Neural cell (in vitro differentiated cells): ENCODE measurements around the gene PLAGL1. TPM values are rescaled to one million over a fixed set of nuclear protein-coding genes. Genes with fewer than 3 reads are reported as not detected.
A peak's percentile ranks its signal among the peaks of the same experiment; 100 is the strongest.

Source experiments
- H2AFZ ChIP-seq: fragments of 200-600, 300-800 bp; sonication (generic), shearing (Covaris generic); 2 replicates; pipeline ENCODE4 v1.6.0; 2014; ENCODE audit warnings: low read depth, mild to moderate bottlenecking, antibody characterized with exemption, low read length, moderate library complexity
- H3F3A ChIP-seq: fragments of 200-600 bp; shearing (Covaris generic); 2 replicates; pipeline ENCODE4 v1.6.1; 2016; ENCODE audit warnings: mild to moderate bottlenecking, moderate library complexity, mixed read lengths, antibody characterized with exemption, low read length; ENCODE audit not compliant: insufficient read depth, poor library complexity, severe bottlenecking
- H3K27ac ChIP-seq: fragments of 200-600, 300-800 bp; sonication (generic), shearing (Covaris generic); 2 replicates; pipeline ENCODE4 v1.5.1; 2014; ENCODE audit warnings: mild to moderate bottlenecking, low read length, moderate library complexity
- H3K27me3 ChIP-seq: fragments of 300-800, 200-600 bp; sonication (generic), shearing (Covaris generic); 2 replicates; pipeline ENCODE4 v1.6.0; 2014; ENCODE audit warnings: mild to moderate bottlenecking, low read depth, low read length, moderate library complexity; ENCODE audit not compliant: insufficient read depth
- H3K36me3 ChIP-seq: fragments of 300-800, 200-600 bp; sonication (generic), shearing (Covaris generic); 2 replicates; pipeline ENCODE4 v1.5.1; 2014; ENCODE audit warnings: mild to moderate bottlenecking, antibody characterized with exemption, low read length, moderate library complexity; ENCODE audit not compliant: insufficient read depth
- H3K4me2 ChIP-seq: fragments of 300-800, 200-600 bp; sonication (generic), shearing (Covaris generic); 2 replicates; pipeline ENCODE4 v1.6.0; 2014; ENCODE audit warnings: mild to moderate bottlenecking, low read length
- H3K4me3 ChIP-seq: fragments of 300-800, 200-600 bp; sonication (generic), shearing (Covaris generic); 2 replicates; pipeline ENCODE4 v1.5.1; 2014; ENCODE audit warnings: mild to moderate bottlenecking, low read length, moderate library complexity
- H3K79me2 ChIP-seq: fragments of 200-600 bp; shearing (Covaris generic); replicated peaks from 2 replicates; pipeline ENCODE4 v1.6.0; 2014; ENCODE audit warnings: mild to moderate bottlenecking, low read length, moderate library complexity; ENCODE audit not compliant: insufficient read depth
- H3K9ac ChIP-seq: fragments of 300-800, 200-600 bp; sonication (generic), shearing (Covaris generic); 2 replicates; pipeline ENCODE4 v1.6.1; 2016; ENCODE audit warnings: mild to moderate bottlenecking, low read length, mixed read lengths
- H3K9me2 ChIP-seq: fragments of 200-600 bp; shearing (Covaris generic); 2 replicates; pipeline ENCODE4 v1.6.1; 2016; ENCODE audit warnings: mild to moderate bottlenecking, low read length, mixed read lengths; ENCODE audit not compliant: insufficient read depth
- H3K9me3 ChIP-seq: fragments of 200-600, 300-800 bp; sonication (generic), shearing (Covaris generic); 2 replicates; pipeline ENCODE4 v1.6.1; 2016; ENCODE audit warnings: mild to moderate bottlenecking, mixed run types, low read length, moderate library complexity, mixed read lengths
- H4K20me1 ChIP-seq: fragments of 200-600 bp; shearing (Covaris generic); 2 replicates; pipeline ENCODE4 v1.6.1; 2016; ENCODE audit warnings: mild to moderate bottlenecking, mixed run types; ENCODE audit not compliant: insufficient read depth
- EP300 ChIP-seq: fragments of 450-650 bp; conservative IDR thresholded peaks from 2 replicates; pipeline ENCODE4 v1.6.1; 2014; ENCODE audit warnings: antibody characterized with exemption, mild to moderate bottlenecking, moderate library complexity; ENCODE audit not compliant: poor library complexity, severe bottlenecking
- EZH2 ChIP-seq: fragments of 200-600, 300-800 bp; shearing (Covaris generic), sonication (generic); IDR thresholded peaks from 2 replicates; pipeline ENCODE4 v1.6.1; 2014; ENCODE audit warnings: antibody characterized with exemption, low read length, borderline replicate concordance, mild to moderate bottlenecking; ENCODE audit not compliant: insufficient read depth, poor library complexity, severe bottlenecking
- MXI1 ChIP-seq: fragments of 450-650 bp; conservative IDR thresholded peaks from 2 replicates; pipeline ENCODE4 v1.6.1; 2014; ENCODE audit warnings: antibody characterized with exemption, mild to moderate bottlenecking; ENCODE audit not compliant: poor library complexity, severe bottlenecking
- POLR2AphosphoS5 ChIP-seq: IDR thresholded peaks from 2 replicates; pipeline ENCODE4 v1.6.1; 2012
- RAD21 ChIP-seq: fragments of 450-650 bp; conservative IDR thresholded peaks from 2 replicates; pipeline ENCODE4 v1.6.1; 2014; ENCODE audit warnings: antibody characterized with exemption, mild to moderate bottlenecking, moderate library complexity
- SMC3 ChIP-seq: fragments of 450-650 bp; conservative IDR thresholded peaks from 2 replicates; pipeline ENCODE4 v1.6.1; 2014; ENCODE audit warnings: antibody characterized with exemption, mild to moderate bottlenecking, moderate library complexity; ENCODE audit not compliant: poor library complexity
- TAF1 ChIP-seq: IDR thresholded peaks from 2 replicates; pipeline ENCODE4 v1.6.1; 2012; ENCODE audit warnings: low read depth
- polyA plus RNA-seq: library from polyadenylated mRNA; depleted of rRNA; stranded (reverse); fragments of >200 nt; gene quantifications from 2 replicates; pipeline ENCODE4 v1.2.3, GENCODE V29; 2014
- TF ChIP-seq, protein P1 (sequence below): IDR thresholded peaks from 2 replicates; pipeline ENCODE4 v1.6.1; 2012; ENCODE audit warnings: borderline replicate concordance
- TF ChIP-seq, protein P2 (sequence below): fragments of 450-650 bp; IDR thresholded peaks from 2 replicates; pipeline ENCODE4 v1.5.1; 2014; ENCODE audit warnings: antibody characterized with exemption, mild to moderate bottlenecking, moderate library complexity; ENCODE audit not compliant: poor library complexity, severe bottlenecking

Gene PLAGL1
- polyA plus RNA-seq, 1 donor from 2014 or later, result 22.3 TPM

DNA sequence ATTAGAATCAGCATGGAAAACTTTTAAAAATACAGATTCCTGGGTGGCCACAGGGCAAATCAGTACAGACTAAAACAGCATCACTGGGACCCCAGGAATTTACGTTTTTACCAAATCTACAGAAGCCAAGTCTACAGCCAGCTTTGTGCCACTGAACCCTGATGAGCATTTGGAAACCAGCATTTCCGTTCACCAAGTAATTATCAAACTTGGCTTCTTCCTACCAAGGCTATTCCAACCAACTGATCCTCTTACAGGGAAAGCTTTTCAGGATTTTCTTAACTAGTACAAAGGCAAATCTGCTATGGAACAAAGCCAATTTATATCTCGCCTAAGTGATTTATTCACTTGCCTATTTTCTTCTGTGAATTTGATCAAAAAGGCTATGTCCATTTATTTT is 47.0 kb downstream of the PLAGL1 start:
- Histone ChIP-seq H4K20me1 (no peaks in the 10 kb centered on the region), H3K4me3 (no peak overlapping the region), H3K36me3 (no peaks in the 10 kb centered on the region), H2AFZ (no peak overlapping the region), H3K4me2 (no peak overlapping the region), H3K9me2 (no peaks in the 10 kb centered on the region), H3K9ac (no peak overlapping the region), H3F3A (peaks cover 4% of the 10 kb centered on the region), H3K79me2 (no peaks in the 10 kb centered on the region), H3K27ac (peak overlapping the region; percentile 57), H3K9me3 (no peaks in the 10 kb centered on the region), H3K27me3 (no peaks in the 10 kb centered on the region)
- TF ChIP-seq MXI1 (no peak), EZH2 (no peak)
- TF ChIP-seq, protein P1, sequence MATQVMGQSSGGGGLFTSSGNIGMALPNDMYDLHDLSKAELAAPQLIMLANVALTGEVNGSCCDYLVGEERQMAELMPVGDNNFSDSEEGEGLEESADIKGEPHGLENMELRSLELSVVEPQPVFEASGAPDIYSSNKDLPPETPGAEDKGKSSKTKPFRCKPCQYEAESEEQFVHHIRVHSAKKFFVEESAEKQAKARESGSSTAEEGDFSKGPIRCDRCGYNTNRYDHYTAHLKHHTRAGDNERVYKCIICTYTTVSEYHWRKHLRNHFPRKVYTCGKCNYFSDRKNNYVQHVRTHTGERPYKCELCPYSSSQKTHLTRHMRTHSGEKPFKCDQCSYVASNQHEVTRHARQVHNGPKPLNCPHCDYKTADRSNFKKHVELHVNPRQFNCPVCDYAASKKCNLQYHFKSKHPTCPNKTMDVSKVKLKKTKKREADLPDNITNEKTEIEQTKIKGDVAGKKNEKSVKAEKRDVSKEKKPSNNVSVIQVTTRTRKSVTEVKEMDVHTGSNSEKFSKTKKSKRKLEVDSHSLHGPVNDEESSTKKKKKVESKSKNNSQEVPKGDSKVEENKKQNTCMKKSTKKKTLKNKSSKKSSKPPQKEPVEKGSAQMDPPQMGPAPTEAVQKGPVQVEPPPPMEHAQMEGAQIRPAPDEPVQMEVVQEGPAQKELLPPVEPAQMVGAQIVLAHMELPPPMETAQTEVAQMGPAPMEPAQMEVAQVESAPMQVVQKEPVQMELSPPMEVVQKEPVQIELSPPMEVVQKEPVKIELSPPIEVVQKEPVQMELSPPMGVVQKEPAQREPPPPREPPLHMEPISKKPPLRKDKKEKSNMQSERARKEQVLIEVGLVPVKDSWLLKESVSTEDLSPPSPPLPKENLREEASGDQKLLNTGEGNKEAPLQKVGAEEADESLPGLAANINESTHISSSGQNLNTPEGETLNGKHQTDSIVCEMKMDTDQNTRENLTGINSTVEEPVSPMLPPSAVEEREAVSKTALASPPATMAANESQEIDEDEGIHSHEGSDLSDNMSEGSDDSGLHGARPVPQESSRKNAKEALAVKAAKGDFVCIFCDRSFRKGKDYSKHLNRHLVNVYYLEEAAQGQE, result no peak

DNA sequence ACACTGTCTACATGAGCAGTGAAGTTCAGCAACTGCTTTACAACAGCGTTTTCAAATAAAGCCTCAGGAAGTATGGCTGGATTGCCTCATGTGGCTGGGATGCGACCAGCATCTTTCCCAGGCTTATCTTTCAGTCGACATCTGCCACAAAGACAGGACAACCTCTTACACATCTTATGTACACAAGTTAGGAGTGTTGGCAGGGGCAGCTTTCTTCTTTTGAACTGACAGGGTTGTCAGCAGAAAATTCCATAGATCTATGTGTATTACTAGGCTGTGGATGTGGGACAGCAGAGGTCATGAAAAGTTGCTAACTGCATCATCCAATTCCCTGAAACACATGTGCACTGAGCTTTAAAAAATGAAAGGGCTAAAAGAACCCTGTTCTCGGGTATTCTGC is 48.1 kb downstream of the PLAGL1 start:
- no peak overlapping the region for H3K9ac ChIP-seq
- no peak overlapping the region for H3K4me2 ChIP-seq
- H3K79me2 ChIP-seq, result no peaks in the 10 kb centered on the region
- H3K27me3 ChIP-seq, result no peaks in the 10 kb centered on the region
- no peak overlapping the region for H3K27ac ChIP-seq
- no peaks in the 10 kb centered on the region for H4K20me1 ChIP-seq
- no peaks in the 10 kb centered on the region for H3K9me3 ChIP-seq
- TF ChIP-seq RAD21 (no peak), MXI1 (no peak), POLR2AphosphoS5 (no peak)
- TF ChIP-seq, protein P1, result no peak
- H3K4me3 ChIP-seq, result no peak overlapping the region
- no peaks in the 10 kb centered on the region for H3K36me3 ChIP-seq
- H3K9me2 ChIP-seq, result no peaks in the 10 kb centered on the region
- no peak overlapping the region for H2AFZ ChIP-seq
- H3F3A ChIP-seq, result peaks cover 4% of the 10 kb centered on the region

DNA sequence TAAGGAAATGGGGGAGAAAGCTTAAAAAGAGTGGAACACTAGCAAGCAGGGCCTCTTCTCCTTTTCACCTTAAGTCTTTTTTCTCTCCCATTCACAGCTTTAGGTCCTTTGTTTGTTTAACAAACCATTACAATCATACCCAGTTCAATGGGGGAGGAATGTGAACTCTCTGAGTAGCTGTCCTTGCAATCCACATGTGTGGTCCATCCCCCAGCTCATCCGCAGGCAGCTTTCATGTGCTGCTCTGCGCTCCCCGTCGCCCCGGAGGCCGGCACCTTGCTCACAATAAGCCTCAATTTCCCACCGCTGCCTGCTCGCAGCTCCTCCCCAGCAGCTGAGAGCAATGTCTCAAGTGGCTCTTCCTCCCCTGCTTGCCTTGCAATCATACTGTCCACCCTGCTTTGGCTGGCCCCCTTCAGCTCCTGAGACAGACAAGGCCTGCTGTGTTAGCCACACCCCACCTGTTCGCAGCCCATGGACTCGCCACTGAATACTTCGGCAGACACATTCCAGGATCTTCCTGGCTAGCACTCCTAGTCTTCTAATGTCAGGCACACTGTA is 49.1 kb downstream of the PLAGL1 start:
- no peak overlapping the region for H3K9ac ChIP-seq
- no peaks in the 10 kb centered on the region for H4K20me1 ChIP-seq
- H3K9me3 ChIP-seq, result no peaks in the 10 kb centered on the region
- H3K79me2 ChIP-seq, result no peaks in the 10 kb centered on the region
- no peak overlapping the region for H3K4me3 ChIP-seq
- peaks cover 4% of the 10 kb centered on the region for H3F3A ChIP-seq
- H3K27ac ChIP-seq, result no peak overlapping the region
- H3K9me2 ChIP-seq, result no peaks in the 10 kb centered on the region
- H3K36me3 ChIP-seq, result no peaks in the 10 kb centered on the region
- H3K4me2 ChIP-seq, result no peak overlapping the region
- H3K27me3 ChIP-seq, result no peaks in the 10 kb centered on the region
- TF ChIP-seq POLR2AphosphoS5, result no peak
- TF ChIP-seq RAD21, result no peak
- TF ChIP-seq MXI1, result no peak
- no peak for TF ChIP-seq EP300
- TF ChIP-seq, protein P2, sequence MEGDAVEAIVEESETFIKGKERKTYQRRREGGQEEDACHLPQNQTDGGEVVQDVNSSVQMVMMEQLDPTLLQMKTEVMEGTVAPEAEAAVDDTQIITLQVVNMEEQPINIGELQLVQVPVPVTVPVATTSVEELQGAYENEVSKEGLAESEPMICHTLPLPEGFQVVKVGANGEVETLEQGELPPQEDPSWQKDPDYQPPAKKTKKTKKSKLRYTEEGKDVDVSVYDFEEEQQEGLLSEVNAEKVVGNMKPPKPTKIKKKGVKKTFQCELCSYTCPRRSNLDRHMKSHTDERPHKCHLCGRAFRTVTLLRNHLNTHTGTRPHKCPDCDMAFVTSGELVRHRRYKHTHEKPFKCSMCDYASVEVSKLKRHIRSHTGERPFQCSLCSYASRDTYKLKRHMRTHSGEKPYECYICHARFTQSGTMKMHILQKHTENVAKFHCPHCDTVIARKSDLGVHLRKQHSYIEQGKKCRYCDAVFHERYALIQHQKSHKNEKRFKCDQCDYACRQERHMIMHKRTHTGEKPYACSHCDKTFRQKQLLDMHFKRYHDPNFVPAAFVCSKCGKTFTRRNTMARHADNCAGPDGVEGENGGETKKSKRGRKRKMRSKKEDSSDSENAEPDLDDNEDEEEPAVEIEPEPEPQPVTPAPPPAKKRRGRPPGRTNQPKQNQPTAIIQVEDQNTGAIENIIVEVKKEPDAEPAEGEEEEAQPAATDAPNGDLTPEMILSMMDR, result no peak
- TF ChIP-seq EZH2, result no peak
- no peak for TF ChIP-seq SMC3
- TF ChIP-seq TAF1, result no peak
- TF ChIP-seq, protein P1, result no peak
- H2AFZ ChIP-seq, result no peak overlapping the region
